Panc1 (cell line): ENCODE results near the gene IGSF21. TPM values are rescaled to one million over a fixed set of nuclear protein-coding genes. Genes with fewer than 3 reads are reported as not detected.

Experiments used
- ATAC-seq: fragments of 200-7000 bp; cut with Tn5 transposase; 2 replicates; pipeline ENCODE4 v1.9.1; 2020; ENCODE audit warnings: mild to moderate bottlenecking, moderate library complexity
- BruUV-seq: library from RNA; stranded (reverse); fragments of 400-500 nt; replicated peaks from 2 replicates; lab custom pipeline; 2021; lab: Mats Ljungman, UMichigan
- CTCF ChIA-PET: fragments of 300-600 bp; sonication (Branson Sonifier 250); formaldehyde crosslinking; loops from one replicate; lab custom pipeline; 2022; ENCODE audit warnings: antibody characterized with exemption; lab: Charles Lee
- POLR2A ChIA-PET: fragments of 300-600 bp; sonication (Branson Sonifier 250); formaldehyde crosslinking; loops from one replicate; lab custom pipeline; 2022; ENCODE audit warnings: antibody characterized with exemption; lab: Charles Lee
- DNase-seq: peaks from one replicate; pipeline ENCODE4 v3.0.0-alpha.2; 2010; ENCODE audit warnings: low read depth, low spot score
- H3K27ac ChIP-seq: 2 replicates; pipeline ENCODE4 v1.5.1; 2011; ENCODE audit warnings: mild to moderate bottlenecking, low read length, inconsistent platforms
- H3K27me3 ChIP-seq: fragments of 200-500 bp; sonication (Bioruptor generic); 2 replicates; pipeline ENCODE4 v1.6.0; 2014; ENCODE audit warnings: low read length, inconsistent platforms; ENCODE audit not compliant: control insufficient read depth, insufficient read depth
- H3K36me3 ChIP-seq: fragments of 200-500 bp; sonication (Bioruptor generic); 2 replicates; pipeline ENCODE4 v1.5.1; 2014; ENCODE audit warnings: inconsistent platforms, mild to moderate bottlenecking, low read length, moderate library complexity; ENCODE audit not compliant: control insufficient read depth, insufficient read depth
- H3K4me1 ChIP-seq: 2 replicates; pipeline ENCODE4 v1.5.1; 2011; ENCODE audit warnings: inconsistent platforms, mild to moderate bottlenecking, low read length, moderate library complexity; ENCODE audit not compliant: control insufficient read depth, insufficient read depth
- H3K4me3 ChIP-seq, 2 experiments: 2 replicates each; pipeline ENCODE4 v1.5.1; 2011 to 2012; ENCODE audit warnings: low read depth in 2 of 2, low read length in 2 of 2, mild to moderate bottlenecking in 2 of 2, inconsistent platforms in 1 of 2, moderate library complexity in 1 of 2
- H3K9me3 ChIP-seq: fragments of 200-500 bp; sonication (Bioruptor generic); 2 replicates; pipeline ENCODE4 v1.5.1; 2014; ENCODE audit warnings: low read depth, mild to moderate bottlenecking, inconsistent platforms, low read length, moderate library complexity; ENCODE audit not compliant: control insufficient read depth, insufficient read depth
- CTCF ChIP-seq: fragments of 450-650 bp; IDR thresholded peaks from 2 replicates; pipeline ENCODE4 v1.5.1; 2017; ENCODE audit warnings: mild to moderate bottlenecking
- POLR2AphosphoS5 ChIP-seq: IDR thresholded peaks from 2 replicates; pipeline ENCODE4 v1.6.1; 2012; ENCODE audit warnings: mild to moderate bottlenecking, low read depth, low read length, moderate library complexity
- SIN3A ChIP-seq: IDR thresholded peaks from 2 replicates; pipeline ENCODE4 v1.6.1; 2012; ENCODE audit warnings: low read depth, mild to moderate bottlenecking, low read length, moderate library complexity, borderline replicate concordance; ENCODE audit not compliant: insufficient read depth
- TCF7L2 ChIP-seq: IDR thresholded peaks from 2 replicates; pipeline ENCODE4 v1.6.1; 2011; ENCODE audit warnings: mild to moderate bottlenecking, low read depth, low read length, inconsistent platforms
- in situ Hi-C: cut with HindIII; loops from 2 replicates; pipeline ENCODE4 v1.10.0; 2016; ENCODE audit warnings: low sequenced_read_pairs, low pct_unique_long_range_greater_than_20kb
- intact Hi-C: fragments of 100-400 bp; cut with micrococcal nuclease; formaldehyde crosslinking; loops from one replicate; pipeline ENCODE4 v1.10.0; 2022; ENCODE audit not compliant: unreplicated experiment
- total RNA-seq: library from RNA; stranded (reverse); gene quantifications from one replicate; pipeline ENCODE4 v1.2.1, GENCODE V29; 2021; ENCODE audit not compliant: unreplicated experiment
- TF ChIP-seq, protein P1 (sequence below), 2 experiments: IDR thresholded peaks; 2 replicates each; pipeline ENCODE4 v1.6.1; 2011 to 2012; ENCODE audit warnings: low read depth in 2 of 2, control low read depth in 1 of 2, low read length in 1 of 2, mild to moderate bottlenecking in 1 of 2, moderate library complexity in 1 of 2; ENCODE audit not compliant: insufficient read depth in 1 of 2

The IGSF21 gene
- total RNA-seq, 1 experiment from 2014 or later = not detected

DNA sequence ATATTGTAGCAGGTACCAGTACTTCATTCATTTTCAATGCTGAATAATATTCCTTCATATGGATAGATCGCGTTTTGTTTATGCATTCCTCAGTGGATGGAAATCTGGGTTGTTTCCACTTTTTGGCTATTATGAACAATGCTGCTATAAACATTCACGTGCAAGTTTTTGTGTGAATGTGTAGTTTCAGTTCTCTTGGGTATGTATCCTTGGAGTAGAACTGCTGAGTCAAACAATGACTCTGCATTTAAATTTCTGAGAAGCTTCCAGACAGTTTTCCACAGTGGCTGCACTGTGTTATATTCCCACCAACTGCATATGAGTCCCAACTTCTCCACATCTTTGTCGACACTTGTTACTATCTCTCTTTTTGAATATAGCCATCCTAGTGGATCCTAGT lies 235.1 kb downstream of the IGSF21 start:
- DNase-seq = no peak
- Histone ChIP-seq H3K4me3 (no peak overlapping the region), H3K4me1 (no peaks in the 10 kb centered on the region), H3K9me3 (no peaks in the 10 kb centered on the region), H3K27me3 (peaks cover 2% of the 10 kb centered on the region; the same call in 1 of the 2 replicates), H3K36me3 (no peaks in the 10 kb centered on the region), H3K27ac (no peak overlapping the region)
- ATAC-seq = no peak
- in situ Hi-C loops = no loop called here
- CTCF ChIA-PET = no interaction called here
- TF ChIP-seq CTCF = no peak
- TF ChIP-seq SIN3A = no peak
- no peak for TF ChIP-seq TCF7L2
- no peak for TF ChIP-seq POLR2AphosphoS5
- TF ChIP-seq, protein P1, sequence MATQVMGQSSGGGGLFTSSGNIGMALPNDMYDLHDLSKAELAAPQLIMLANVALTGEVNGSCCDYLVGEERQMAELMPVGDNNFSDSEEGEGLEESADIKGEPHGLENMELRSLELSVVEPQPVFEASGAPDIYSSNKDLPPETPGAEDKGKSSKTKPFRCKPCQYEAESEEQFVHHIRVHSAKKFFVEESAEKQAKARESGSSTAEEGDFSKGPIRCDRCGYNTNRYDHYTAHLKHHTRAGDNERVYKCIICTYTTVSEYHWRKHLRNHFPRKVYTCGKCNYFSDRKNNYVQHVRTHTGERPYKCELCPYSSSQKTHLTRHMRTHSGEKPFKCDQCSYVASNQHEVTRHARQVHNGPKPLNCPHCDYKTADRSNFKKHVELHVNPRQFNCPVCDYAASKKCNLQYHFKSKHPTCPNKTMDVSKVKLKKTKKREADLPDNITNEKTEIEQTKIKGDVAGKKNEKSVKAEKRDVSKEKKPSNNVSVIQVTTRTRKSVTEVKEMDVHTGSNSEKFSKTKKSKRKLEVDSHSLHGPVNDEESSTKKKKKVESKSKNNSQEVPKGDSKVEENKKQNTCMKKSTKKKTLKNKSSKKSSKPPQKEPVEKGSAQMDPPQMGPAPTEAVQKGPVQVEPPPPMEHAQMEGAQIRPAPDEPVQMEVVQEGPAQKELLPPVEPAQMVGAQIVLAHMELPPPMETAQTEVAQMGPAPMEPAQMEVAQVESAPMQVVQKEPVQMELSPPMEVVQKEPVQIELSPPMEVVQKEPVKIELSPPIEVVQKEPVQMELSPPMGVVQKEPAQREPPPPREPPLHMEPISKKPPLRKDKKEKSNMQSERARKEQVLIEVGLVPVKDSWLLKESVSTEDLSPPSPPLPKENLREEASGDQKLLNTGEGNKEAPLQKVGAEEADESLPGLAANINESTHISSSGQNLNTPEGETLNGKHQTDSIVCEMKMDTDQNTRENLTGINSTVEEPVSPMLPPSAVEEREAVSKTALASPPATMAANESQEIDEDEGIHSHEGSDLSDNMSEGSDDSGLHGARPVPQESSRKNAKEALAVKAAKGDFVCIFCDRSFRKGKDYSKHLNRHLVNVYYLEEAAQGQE (IDR thresholded peaks at IDR 0.05; ENCODE audit: insufficient read depth in 1 of 2, low read depth in 2 of 2, low read length in 1 of 2) = no peak
- POLR2A ChIA-PET = no interaction called here
- intact Hi-C loops = no loop called here
- BruUV-seq = no TSS peak

- POLR2A ChIA-PET = no interaction called here
- CTCF ChIA-PET = no interaction called here
- H3K27ac ChIP-seq = no peak overlapping the region
- no TSS peak for BruUV-seq
- ATAC-seq = no peak
- H3K4me1 ChIP-seq = no peaks in the 10 kb centered on the region
- no peak for DNase-seq
- H3K9me3 ChIP-seq = no peaks in the 10 kb centered on the region
- no peaks in the 10 kb centered on the region for H3K36me3 ChIP-seq
- intact Hi-C loops = no loop called here
- TF ChIP-seq CTCF = no peak
- no peak for TF ChIP-seq TCF7L2
- TF ChIP-seq SIN3A = no peak
- TF ChIP-seq, protein P1 (IDR thresholded peaks at IDR 0.05; ENCODE audit: insufficient read depth in 1 of 2, low read depth in 2 of 2, low read length in 1 of 2) = no peak
- no peak for TF ChIP-seq POLR2AphosphoS5
- in situ Hi-C loops = no loop called here
- no peak overlapping the region for H3K4me3 ChIP-seq
- H3K27me3 ChIP-seq = peaks cover 2% of the 10 kb centered on the region; the same call in 1 of the 2 replicates
Observed at GRCh38 chr1:18343581-18343980, 236.0 kb downstream of the IGSF21 start.
